ENCODE results near the gene HACD2. TPM values are rescaled to one million over a fixed set of nuclear protein-coding genes. Genes with fewer than 3 reads are reported as not detected.

The HACD2 gene
- total and polyA plus RNA-seq, 3 donors from 2014 or later, result 34.8 to 79.7 (median 55.9) TPM

- no peaks in the 10 kb centered on the region for H3K9me3 ChIP-seq
- no peaks in the 10 kb centered on the region for H3K27me3 ChIP-seq
- intact Hi-C loops (cut with DNase I; ENCODE audit: low total_unique reads), result no loop called here
- H3K36me3 ChIP-seq (ENCODE audit: low read depth, missing control alignments), result no peaks in the 10 kb centered on the region
- TF ChIP-seq, protein P1, sequence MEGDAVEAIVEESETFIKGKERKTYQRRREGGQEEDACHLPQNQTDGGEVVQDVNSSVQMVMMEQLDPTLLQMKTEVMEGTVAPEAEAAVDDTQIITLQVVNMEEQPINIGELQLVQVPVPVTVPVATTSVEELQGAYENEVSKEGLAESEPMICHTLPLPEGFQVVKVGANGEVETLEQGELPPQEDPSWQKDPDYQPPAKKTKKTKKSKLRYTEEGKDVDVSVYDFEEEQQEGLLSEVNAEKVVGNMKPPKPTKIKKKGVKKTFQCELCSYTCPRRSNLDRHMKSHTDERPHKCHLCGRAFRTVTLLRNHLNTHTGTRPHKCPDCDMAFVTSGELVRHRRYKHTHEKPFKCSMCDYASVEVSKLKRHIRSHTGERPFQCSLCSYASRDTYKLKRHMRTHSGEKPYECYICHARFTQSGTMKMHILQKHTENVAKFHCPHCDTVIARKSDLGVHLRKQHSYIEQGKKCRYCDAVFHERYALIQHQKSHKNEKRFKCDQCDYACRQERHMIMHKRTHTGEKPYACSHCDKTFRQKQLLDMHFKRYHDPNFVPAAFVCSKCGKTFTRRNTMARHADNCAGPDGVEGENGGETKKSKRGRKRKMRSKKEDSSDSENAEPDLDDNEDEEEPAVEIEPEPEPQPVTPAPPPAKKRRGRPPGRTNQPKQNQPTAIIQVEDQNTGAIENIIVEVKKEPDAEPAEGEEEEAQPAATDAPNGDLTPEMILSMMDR (IDR thresholded peaks at IDR 0.05), result no peak
- TF ChIP-seq POLR2A (IDR thresholded peaks at IDR 0.05), result no peak
- no peak overlapping the region for H3K4me3 ChIP-seq
- WGBS, 2 donors, result 87% methylated on average over 6 of the region's 6 CpGs
- no peak overlapping the region for H3K27ac ChIP-seq
- H3K4me1 ChIP-seq, result no peaks in the 10 kb centered on the region
- DNase-seq, result no peak
Observed at GRCh38 chr3:123508178-123508577, 76.7 kb downstream of the HACD2 start.

- Histone ChIP-seq H3K4me3 (no peak overlapping the region), H3K27me3 (no peaks in the 10 kb centered on the region), H3K36me3 (ENCODE audit: low read depth, missing control alignments) (no peaks in the 10 kb centered on the region), H3K4me1 (no peaks in the 10 kb centered on the region), H3K27ac (no peak overlapping the region), H3K9me3 (no peaks in the 10 kb centered on the region)
- intact Hi-C loops (cut with DNase I; ENCODE audit: low total_unique reads), result no loop called here
- TF ChIP-seq, protein P1 (IDR thresholded peaks at IDR 0.05), result no peak
- no peak for TF ChIP-seq POLR2A (IDR thresholded peaks at IDR 0.05)
- WGBS, 2 donors, result 95 to 99% methylated on average over 6 of the region's 6 CpGs
- no peak for DNase-seq
Observed at GRCh38 chr3:123505820-123506219, 79.0 kb downstream of the HACD2 start.

GRCh38 chr3:123503203-123503602 lies 81.7 kb downstream of the HACD2 start:
- intact Hi-C loops (cut with DNase I; ENCODE audit: low total_unique reads), result no loop called here
- H3K36me3 ChIP-seq (ENCODE audit: low read depth, missing control alignments), result no peaks in the 10 kb centered on the region
- DNase-seq, result no peak
- no peaks in the 10 kb centered on the region for H3K9me3 ChIP-seq
- H3K27ac ChIP-seq, result peak overlapping the region; percentile 9 to 31
- TF ChIP-seq POLR2A (IDR thresholded peaks at IDR 0.05), result no peak
- TF ChIP-seq, protein P1 (IDR thresholded peaks at IDR 0.05), result no peak
- 82 to 83% methylated on average over 3 of the region's 3 CpGs for WGBS, 2 donors
- no peaks in the 10 kb centered on the region for H3K4me1 ChIP-seq
- no peaks in the 10 kb centered on the region for H3K27me3 ChIP-seq
- H3K4me3 ChIP-seq, result no peak overlapping the region

DNA sequence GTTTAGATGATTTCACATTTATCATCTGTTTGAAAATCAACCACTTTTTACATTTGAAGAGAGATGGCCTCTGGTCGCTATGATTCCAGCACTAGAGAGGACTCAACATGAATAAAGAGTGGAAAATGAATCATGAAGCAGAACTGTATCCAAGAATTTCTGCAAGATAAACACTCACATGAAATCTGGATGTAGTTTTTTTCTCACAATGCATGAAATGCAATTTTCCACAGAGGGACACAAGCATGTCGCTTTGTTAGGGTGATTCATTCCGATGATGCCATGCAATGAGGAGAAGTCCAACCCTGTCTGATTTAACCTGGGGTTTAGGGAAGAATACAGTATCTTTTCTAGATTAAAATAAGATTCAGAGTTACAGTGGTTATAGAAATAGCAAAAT lies 85.5 kb downstream of the HACD2 start:
- no peak overlapping the region for H3K4me3 ChIP-seq
- intact Hi-C loops (cut with DNase I; ENCODE audit: low total_unique reads), result no loop called here
- no peak for DNase-seq
- 77 to 80% methylated on average over 3 of the region's 3 CpGs for WGBS, 2 donors
- no peaks in the 10 kb centered on the region for H3K27me3 ChIP-seq
- TF ChIP-seq, protein P1 (IDR thresholded peaks at IDR 0.05), result no peak
- no peak for TF ChIP-seq POLR2A (IDR thresholded peaks at IDR 0.05)
- H3K4me1 ChIP-seq, result no peaks in the 10 kb centered on the region
- H3K27ac ChIP-seq, result no peak overlapping the region
- H3K36me3 ChIP-seq (ENCODE audit: low read depth, missing control alignments), result no peaks in the 10 kb centered on the region
- no peaks in the 10 kb centered on the region for H3K9me3 ChIP-seq

GRCh38 chr3:123498761-123499160 lies 86.1 kb downstream of the HACD2 start:
- Histone ChIP-seq H3K9me3 (no peaks in the 10 kb centered on the region), H3K27ac (no peak overlapping the region), H3K27me3 (no peaks in the 10 kb centered on the region), H3K4me1 (no peaks in the 10 kb centered on the region), H3K36me3 (ENCODE audit: low read depth, missing control alignments) (no peaks in the 10 kb centered on the region), H3K4me3 (no peak overlapping the region)
- TF ChIP-seq POLR2A (IDR thresholded peaks at IDR 0.05), result no peak
- TF ChIP-seq, protein P1 (IDR thresholded peaks at IDR 0.05), result no peak
- intact Hi-C loops (cut with DNase I; ENCODE audit: low total_unique reads), result no loop called here
- 89 to 96% methylated on average over 3 of the region's 3 CpGs for WGBS, 2 donors
- no peak for DNase-seq

Data from testis (tissue), 3 donors.